Dedifferentiated amniotic fluid mesenchymal stem cell (primary cell): ENCODE data around the gene LCE6A.

Experiments used
- DNase-seq: peaks from one replicate; pipeline ENCODE4 v3.0.0-alpha.2; 2016; ENCODE audit errors: extremely low spot score

The LCE6A gene, protein sequence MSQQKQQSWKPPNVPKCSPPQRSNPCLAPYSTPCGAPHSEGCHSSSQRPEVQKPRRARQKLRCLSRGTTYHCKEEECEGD

DNA sequence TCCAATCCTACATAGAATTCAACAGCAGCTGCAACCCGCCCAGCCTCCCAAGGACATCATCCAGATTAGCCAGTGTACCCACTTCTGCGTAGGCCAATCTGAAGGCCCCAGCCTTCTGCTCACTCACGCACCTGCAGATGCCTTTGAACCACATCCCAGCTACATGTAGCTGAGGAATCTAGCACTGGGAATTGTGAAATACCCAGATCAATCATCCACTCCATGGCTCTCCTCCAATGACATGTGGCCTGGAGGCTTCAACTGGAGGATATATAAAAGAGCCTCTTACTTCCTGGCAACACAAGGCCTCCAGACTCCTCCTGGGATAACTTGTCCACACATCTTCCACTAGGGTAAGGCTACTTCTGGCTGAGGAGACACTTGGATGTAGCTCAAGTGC is at the start of gene LCE6A:
TSS of gene LCE6A (plus strand) at position 301 of the 400 bp plus-strand sequence. CDS start 665 bp downstream, outside the sequence.
- no peak for DNase-seq

DNA sequence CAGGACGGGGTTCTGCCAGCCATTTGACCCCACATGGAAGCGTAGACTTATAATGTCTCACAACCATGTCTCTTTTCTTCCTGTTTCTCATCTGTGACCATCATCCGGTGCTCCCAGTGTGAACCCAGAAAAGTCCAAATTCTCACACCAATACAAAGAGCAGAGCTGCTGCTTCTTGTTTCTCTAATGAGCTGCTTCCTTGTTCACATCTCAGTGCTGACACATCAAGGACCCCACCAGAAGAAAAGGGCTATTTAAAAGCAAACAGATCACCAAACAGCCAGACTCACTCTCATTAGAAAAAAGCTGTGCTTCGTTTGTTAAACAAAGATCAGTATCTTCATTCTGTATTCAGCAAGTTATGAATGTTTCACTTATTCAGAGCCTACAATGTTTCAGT is 47.0 kb upstream of the LCE6A start:
- DNase-seq = no peak

- no peak for DNase-seq
Measured at GRCh38 chr1:152796421-152796820, 46.2 kb upstream of the LCE6A start, which contains the start of gene LCE1D. Gene LCE1D, plus strand, starts transcription at chr1:152796721. Its CDS starts 1,074 bp downstream, at chr1:152797795.

GRCh38 chr1:152801333-152801732 is 41.3 kb upstream of the LCE6A start:
- DNase-seq = no peak

DNA sequence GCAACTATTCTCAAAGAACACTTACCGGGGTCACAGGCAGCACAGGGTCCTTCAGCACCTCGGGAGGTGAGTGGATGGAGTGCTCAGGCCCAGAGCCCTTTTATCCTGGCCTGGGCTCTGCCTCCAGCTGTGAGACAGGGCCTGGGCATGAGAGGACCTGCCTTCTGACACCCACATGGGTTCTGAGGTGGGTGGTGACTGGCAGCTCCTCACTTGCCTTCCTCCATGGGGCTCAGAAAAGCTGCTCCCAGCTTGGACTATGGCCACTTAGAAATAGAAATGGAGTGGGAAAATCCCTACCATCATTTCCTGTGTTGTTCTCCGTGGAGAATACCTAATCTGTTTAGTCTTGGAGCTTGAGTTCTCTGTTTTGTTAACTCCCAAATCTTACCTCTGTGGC is 36.1 kb upstream of the LCE6A start, which contains the start of gene LCE1C:
TSS of gene LCE1C (minus strand) at position 76 of the 400 bp plus-strand sequence. CDS start 1,173 bp downstream, outside the sequence.
- DNase-seq = no peak

DNA sequence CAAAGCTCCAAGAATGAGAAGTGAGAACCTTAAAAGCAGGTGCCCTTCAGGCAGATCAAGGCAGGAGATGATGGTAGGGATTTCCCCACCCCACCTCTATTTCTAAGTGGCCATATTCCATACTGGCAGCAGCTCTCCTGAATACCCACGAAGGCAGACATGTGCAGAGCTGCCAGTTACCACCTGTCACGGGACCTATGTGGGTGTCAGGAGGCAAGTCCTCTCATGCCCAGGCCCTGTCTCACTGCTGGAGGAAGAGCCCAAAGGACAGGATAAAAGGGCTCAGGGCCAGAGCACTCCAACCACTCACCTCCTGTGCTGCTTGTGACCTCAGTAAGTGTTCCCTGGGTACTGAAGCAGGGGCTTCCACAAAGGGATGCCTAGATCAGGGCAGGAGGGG is 31.6 kb upstream of the LCE6A start:
- no peak for DNase-seq

GRCh38 chr1:152811671-152812070 is 31.0 kb upstream of the LCE6A start, which contains the start of gene LCE1B:
Gene LCE1B, plus strand, starts transcription at chr1:152811971. Its CDS starts 476 bp downstream, at chr1:152812447.
- DNase-seq = no peak

GRCh38 chr1:152817309-152817708 is 25.3 kb upstream of the LCE6A start:
- DNase-seq = no peak

DNA sequence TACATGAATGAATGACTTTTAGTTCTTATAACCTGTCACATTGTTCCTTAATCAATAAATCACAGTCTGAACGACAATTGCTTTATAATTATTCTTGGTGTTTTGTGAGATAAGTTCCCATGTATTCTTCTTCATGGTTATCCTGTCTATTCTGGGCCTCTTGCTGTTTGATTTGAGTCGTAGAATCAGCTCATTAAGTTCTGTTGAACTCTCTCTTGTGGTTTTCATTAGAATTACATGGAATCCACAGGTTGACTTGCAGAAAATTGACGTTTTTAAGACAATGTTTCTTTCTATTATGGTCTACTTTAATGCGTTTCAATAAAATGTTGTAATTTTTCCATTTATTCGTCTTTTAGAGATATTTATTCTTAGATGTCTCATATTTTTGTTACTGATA is 19.4 kb upstream of the LCE6A start:
- no peak for DNase-seq

DNA sequence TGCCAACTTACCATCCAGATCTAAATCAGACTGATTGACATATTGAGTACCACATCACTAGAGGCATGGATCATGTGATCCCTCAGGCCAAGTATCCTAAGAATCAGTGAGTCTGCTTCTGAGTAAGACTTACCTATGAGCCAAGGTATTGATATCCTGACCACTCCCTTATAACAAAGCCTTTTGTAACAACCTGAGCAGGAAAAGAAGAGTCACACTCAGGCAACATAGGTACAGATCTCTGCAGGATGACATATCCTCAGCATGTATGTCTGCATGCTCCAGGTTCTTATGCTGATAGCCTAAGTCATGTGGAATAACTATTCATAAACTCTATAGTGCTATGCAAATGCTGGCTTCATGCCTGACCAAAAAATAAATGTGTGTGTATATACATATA is 17.7 kb upstream of the LCE6A start:
- DNase-seq = no peak

DNA sequence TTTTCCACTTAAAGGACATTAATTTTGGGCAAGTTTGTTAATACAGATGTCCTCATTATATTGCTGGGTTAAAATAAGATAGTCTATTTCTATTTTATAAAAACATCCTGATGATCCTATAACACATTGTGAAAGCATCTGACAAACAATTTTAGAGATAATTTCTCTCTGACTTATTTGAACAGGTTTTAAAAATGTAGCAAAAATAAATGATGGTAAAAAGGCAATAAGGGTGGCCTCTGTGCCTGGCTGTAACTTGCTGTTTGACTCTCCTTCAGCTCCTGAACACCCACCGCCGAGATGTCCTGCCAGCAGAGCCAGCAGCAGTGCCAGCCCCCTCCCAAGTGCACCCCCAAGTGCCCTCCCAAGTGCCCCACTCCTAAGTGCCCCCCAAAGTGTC is 15.5 kb upstream of the LCE6A start, which contains the start of gene LCE1A:
TSS of gene LCE1A (plus strand) at position 301 of the 400 bp plus-strand sequence. CDS start at position 301, 0 bp downstream.
- DNase-seq = no peak

DNA sequence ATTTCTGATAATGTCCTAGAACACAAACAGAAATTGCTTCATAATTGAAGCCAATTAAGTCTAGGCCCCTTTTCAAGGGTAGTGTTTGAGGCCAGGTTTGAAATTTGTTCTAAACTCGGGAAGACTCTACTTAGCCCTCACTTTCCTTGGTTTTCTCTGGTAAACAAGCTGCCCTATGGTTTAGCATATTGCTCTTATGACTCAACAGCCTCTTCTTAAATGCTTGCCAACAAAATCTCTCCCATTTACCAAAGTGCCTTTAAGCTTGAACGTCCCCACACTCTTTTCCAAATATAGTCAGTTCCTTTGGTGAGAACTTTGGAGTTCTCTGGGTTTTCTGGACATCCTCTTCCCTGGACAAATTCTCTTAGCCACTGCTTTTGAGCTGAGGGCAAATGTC is 5.8 kb upstream of the LCE6A start:
- DNase-seq = no peak

DNA sequence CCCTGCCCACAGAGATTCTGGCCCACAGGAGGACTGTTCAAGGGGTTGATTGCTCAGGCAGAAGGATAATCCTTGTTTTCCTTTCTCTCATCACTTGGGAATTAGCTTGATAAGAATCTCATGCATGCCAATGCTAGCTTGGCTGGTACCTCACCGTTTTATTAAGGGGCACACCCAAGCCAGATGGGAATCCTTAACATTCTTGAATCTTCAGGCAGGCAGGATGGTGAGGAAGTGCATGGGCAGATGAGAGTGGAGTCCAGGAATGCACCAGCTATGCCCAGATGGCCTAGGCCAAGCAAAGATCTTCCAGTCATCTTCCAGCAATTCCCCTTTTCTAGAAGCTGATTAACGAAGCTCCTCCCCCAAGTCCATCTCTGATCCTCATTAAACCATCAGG is 13.0 kb downstream of the LCE6A start:
- DNase-seq = no peak

GRCh38 chr1:152858062-152858461 is 15.4 kb downstream of the LCE6A start:
- DNase-seq = no peak

DNA sequence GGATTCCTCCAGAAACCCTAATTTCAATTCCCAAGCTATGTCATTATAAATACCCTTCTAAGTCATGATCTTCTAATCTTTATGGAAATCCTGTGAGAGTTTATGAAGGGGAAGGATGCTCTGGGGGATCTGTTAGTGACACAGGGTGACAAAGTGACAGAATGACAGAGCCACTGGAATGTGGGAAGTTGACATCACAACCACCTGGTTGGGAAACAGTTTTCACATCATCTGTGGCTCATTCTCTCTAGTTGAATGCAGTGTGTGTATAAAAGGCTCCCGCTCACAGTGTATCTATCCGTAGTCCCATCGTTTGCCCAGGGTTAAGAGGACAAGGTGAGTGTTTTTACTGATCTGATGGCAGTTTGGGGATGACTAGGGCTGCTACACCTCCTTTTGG is 17.0 kb downstream of the LCE6A start, which contains the start of gene LCE7A:
TSS of gene LCE7A (plus strand) at position 301 of the 400 bp plus-strand sequence. CDS start 702 bp downstream, outside the sequence.
- no peak for DNase-seq

GRCh38 chr1:152860129-152860528 is 17.5 kb downstream of the LCE6A start:
- no peak for DNase-seq

DNA sequence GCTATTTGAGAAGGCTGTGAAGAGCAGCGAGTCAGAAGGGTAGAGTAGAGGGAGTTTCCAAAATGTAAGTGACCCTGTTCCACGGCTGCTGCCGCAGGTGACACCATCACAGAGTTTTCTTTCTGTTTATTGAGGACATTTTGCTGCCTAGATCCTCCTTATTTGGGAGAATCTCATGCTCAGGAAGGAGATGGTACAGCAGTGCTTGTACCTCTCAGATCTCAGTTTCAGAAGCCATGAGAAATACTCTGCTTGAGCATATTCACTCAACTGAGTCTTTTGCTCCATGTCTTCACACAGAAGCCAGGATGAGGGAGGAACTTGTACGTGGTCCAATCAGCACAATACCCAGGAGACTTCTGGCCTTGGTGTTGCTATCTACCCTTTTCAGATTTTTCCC is 18.7 kb downstream of the LCE6A start:
- DNase-seq = no peak

DNA sequence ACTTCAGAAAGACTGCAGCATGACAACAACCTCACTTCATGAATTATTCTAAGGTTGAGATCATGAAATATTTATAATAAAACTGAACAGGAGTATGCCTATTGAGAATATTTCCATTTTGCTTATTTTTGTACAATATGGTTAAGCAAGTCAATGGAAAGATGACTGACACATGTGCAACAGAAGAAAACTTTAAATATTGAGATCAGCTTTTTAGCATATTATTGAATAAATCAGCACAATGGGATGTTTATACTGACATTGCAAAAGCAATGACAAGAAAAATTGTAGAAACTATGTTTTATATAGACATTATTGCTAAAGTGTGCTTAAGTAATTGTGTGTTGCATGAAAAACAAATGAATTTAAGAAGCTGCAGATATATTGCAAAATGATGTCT is 21.8 kb downstream of the LCE6A start:
- DNase-seq = no peak

DNA sequence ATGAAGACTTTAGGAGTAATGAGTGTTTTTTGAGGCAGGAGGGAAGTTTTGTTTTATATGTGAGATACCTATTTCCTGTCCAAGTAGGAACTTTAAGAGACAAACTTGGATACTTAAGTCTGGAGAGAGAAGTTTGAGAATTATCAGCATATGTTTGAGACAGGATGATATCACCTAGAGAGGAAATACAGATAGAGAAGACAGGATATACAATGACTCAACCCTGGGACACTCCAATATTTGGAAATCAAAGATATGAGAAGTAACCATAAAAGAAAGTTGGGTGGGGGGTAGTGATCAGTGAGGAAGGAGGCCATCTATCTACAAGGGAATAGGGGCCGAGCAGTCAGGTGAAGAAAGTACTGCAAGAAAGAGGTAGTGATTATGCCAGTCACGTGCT is 23.7 kb downstream of the LCE6A start:
- DNase-seq = no peak

- DNase-seq = peak; percentile 36
Measured at GRCh38 chr1:152869808-152870419, 27.3 kb downstream of the LCE6A start.

GRCh38 chr1:152870831-152871730 is 28.4 kb downstream of the LCE6A start:
- no peak for DNase-seq

GRCh38 chr1:152871731-152872126 is 29.1 kb downstream of the LCE6A start:
- DNase-seq = no peak
